COLO829 (cell line): ENCODE data around the gene OR10G4.
"Not testable (repeated sequence)": the region's sequence is repeated elsewhere in the genome, so short reads cannot be mapped to it uniquely, and the experiment has no call there.

Experiments used
- DNase-seq: peaks from one replicate; pipeline ENCODE4 v3.0.0; 2012; ENCODE audit warnings: low spot score

OR10G4 gene

GRCh38 chr11:124012697-124013096, at the start of gene OR10G4:
TSS of gene OR10G4 (plus strand) at chr11:124012997. CDS start at chr11:124015575, 2,578 bp downstream.
- DNase-seq = no peak

GRCh38 chr11:123973816-123974215, 39.0 kb upstream of the OR10G4 start:
- DNase-seq = no peak

- DNase-seq = no peak
Measured at GRCh38 chr11:123976770-123977560, 35.8 kb upstream of the OR10G4 start.

GRCh38 chr11:123977731-123978347, 35.0 kb upstream of the OR10G4 start, which contains the start of gene OR10S1:
TSS of gene OR10S1 (minus strand) at chr11:123977781. CDS start at chr11:123977664, 117 bp downstream.
- no peak for DNase-seq

- no peak for DNase-seq
Measured at GRCh38 chr11:123979311-123979710, 33.5 kb upstream of the OR10G4 start.

GRCh38 chr11:123995119-123995518, 17.7 kb upstream of the OR10G4 start, which contains the start of gene OR10G6:
TSS of gene OR10G6 (minus strand) at chr11:123995161. CDS start at chr11:123995161, 0 bp downstream.
- DNase-seq = no peak

GRCh38 chr11:124015837-124016236, 3.0 kb downstream of the OR10G4 start:
- DNase-seq = not testable (repeated sequence)

GRCh38 chr11:124026498-124026897, 13.7 kb downstream of the OR10G4 start, which contains the start of gene OR10G8:
TSS of gene OR10G8 (plus strand) at chr11:124026798. CDS start at chr11:124029623, 2,825 bp downstream.
- DNase-seq = no peak

GRCh38 chr11:124036666-124037065, 23.9 kb downstream of the OR10G4 start:
- no peak for DNase-seq

- no peak for DNase-seq
Measured at GRCh38 chr11:124039557-124039956, 26.8 kb downstream of the OR10G4 start.

GRCh38 chr11:124041254-124041653, 28.5 kb downstream of the OR10G4 start, which contains the start of gene OR10G7:
TSS of gene OR10G7 (minus strand) at chr11:124041325. CDS start at chr11:124039001, 2,324 bp downstream.
- DNase-seq = no peak

- no peak for DNase-seq
Measured at GRCh38 chr11:124043420-124043819, 30.6 kb downstream of the OR10G4 start.

GRCh38 chr11:124050748-124051147, 38.0 kb downstream of the OR10G4 start:
- DNase-seq = no peak

- no peak for DNase-seq
Measured at GRCh38 chr11:124052966-124053365, 40.2 kb downstream of the OR10G4 start.
